ENCODE results near the gene MED13L.
A peak's percentile ranks its signal among the peaks of the same experiment; 100 is the strongest.

MED13L gene

GRCh38 chr12:116317986-116318575 lies 40.6 kb upstream of the MED13L start:
- Histone ChIP-seq H3K9me3 (ENCODE audit: control insufficient read depth in 1 of 2, low read length in 2 of 2) (no peaks in the 10 kb centered on the region), H3K4me3 (ENCODE audit: low read depth in 1 of 2, low read length in 2 of 2) (no peak overlapping the region), H3K4me1 (ENCODE audit: control insufficient read depth in 1 of 2, insufficient read depth in 2 of 2, low read length in 2 of 2) (peaks cover 10 to 19% of the 10 kb centered on the region in 2 donors), H3K27me3 (ENCODE audit: low read depth, low read length) (no peaks in the 10 kb centered on the region), H3K27ac (ENCODE audit: low read length) (no peak overlapping the region), H3K36me3 (ENCODE audit: control insufficient read depth in 1 of 2, insufficient read depth in 2 of 2, low read length in 2 of 2) (no peaks in the 10 kb centered on the region)

DNA sequence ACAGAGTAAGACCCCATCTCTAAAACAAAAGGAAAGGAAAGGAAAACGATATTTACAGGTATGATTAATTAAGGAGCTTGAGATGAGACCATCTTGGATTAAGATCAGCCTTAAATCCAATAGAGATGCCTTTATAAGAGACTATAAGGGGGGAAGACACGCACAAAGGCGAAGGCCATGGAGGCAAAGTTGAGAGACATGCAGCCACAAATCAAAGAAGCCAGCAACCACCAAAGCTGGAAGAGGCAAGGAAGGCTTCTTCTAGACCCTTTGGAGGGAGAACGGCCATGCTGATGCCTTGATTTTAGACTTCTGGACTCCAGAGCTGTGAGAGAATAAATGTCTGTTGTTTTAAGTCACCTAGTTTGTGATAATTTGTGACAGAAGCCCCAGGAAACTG lies 39.6 kb upstream of the MED13L start:
- Histone ChIP-seq H3K27ac (ENCODE audit: low read length) (no peak overlapping the region), H3K4me1 (ENCODE audit: control insufficient read depth in 1 of 2, insufficient read depth in 2 of 2, low read length in 2 of 2) (peaks cover 10 to 19% of the 10 kb centered on the region in 2 donors)

DNA sequence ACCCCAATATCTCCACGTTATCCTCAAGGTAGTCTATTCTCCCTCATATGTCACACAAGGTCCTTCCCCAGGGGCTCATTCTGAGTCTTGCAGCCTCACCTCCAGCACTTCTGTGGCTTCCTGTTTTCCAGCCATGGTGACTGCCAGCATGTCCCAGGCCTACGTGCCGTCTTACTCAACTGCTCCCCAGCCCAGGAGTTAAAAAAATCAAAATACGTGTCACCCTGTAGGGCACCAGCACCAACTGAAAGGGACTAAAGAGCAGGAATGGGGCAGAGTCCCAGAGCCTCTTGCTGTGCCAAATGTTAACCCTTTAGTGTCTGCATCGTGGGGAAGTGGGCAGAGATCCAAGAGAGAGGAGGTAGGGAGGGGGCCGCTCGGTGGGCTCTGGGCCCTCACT lies 37.0 kb upstream of the MED13L start:
- Histone ChIP-seq H3K36me3 (ENCODE audit: control insufficient read depth in 1 of 2, insufficient read depth in 2 of 2, low read length in 2 of 2) (no peaks in the 10 kb centered on the region), H3K4me3 (ENCODE audit: low read depth in 1 of 2, low read length in 2 of 2) (no peak overlapping the region), H3K4me1 (ENCODE audit: control insufficient read depth in 1 of 2, insufficient read depth in 2 of 2, low read length in 2 of 2) (peaks cover 6 to 16% of the 10 kb centered on the region in 2 donors), H3K27ac (ENCODE audit: low read length) (no peak overlapping the region), H3K27me3 (ENCODE audit: low read depth, low read length) (no peaks in the 10 kb centered on the region), H3K9me3 (ENCODE audit: control insufficient read depth in 1 of 2, low read length in 2 of 2) (peaks cover 0 to 1% of the 10 kb centered on the region in 2 donors)

More for the DNA sequence above, 39.6 kb upstream of the MED13L start:
- Histone ChIP-seq H3K4me3 (ENCODE audit: low read depth in 1 of 2, low read length in 2 of 2) (no peak overlapping the region), H3K27me3 (ENCODE audit: low read depth, low read length) (no peaks in the 10 kb centered on the region), H3K36me3 (ENCODE audit: control insufficient read depth in 1 of 2, insufficient read depth in 2 of 2, low read length in 2 of 2) (no peaks in the 10 kb centered on the region), H3K9me3 (ENCODE audit: control insufficient read depth in 1 of 2, low read length in 2 of 2) (no peaks in the 10 kb centered on the region)

GRCh38 chr12:116313194-116313927 lies 35.9 kb upstream of the MED13L start:
- H3K4me1 ChIP-seq (ENCODE audit: control insufficient read depth in 1 of 2, insufficient read depth in 2 of 2, low read length in 2 of 2), result peaks cover 0 to 5% of the 10 kb centered on the region in 2 donors
- H3K36me3 ChIP-seq (ENCODE audit: control insufficient read depth in 1 of 2, insufficient read depth in 2 of 2, low read length in 2 of 2), result no peaks in the 10 kb centered on the region
- no peak overlapping the region for H3K27ac ChIP-seq (ENCODE audit: low read length)

GRCh38 chr12:116310082-116310481 lies 32.6 kb upstream of the MED13L start:
- no peaks in the 10 kb centered on the region for H3K27me3 ChIP-seq (ENCODE audit: low read depth, low read length)
- H3K27ac ChIP-seq (ENCODE audit: low read length), result no peak overlapping the region
- H3K4me3 ChIP-seq (ENCODE audit: low read depth in 1 of 2, low read length in 2 of 2), result no peak overlapping the region
- no peaks in the 10 kb centered on the region for H3K36me3 ChIP-seq (ENCODE audit: control insufficient read depth in 1 of 2, insufficient read depth in 2 of 2, low read length in 2 of 2)
- no peaks in the 10 kb centered on the region for H3K4me1 ChIP-seq (ENCODE audit: control insufficient read depth in 1 of 2, insufficient read depth in 2 of 2, low read length in 2 of 2)
- H3K9me3 ChIP-seq (ENCODE audit: control insufficient read depth in 1 of 2, low read length in 2 of 2), result peaks cover 0 to 3% of the 10 kb centered on the region in 2 donors

More at GRCh38 chr12:116313194-116313927, 35.9 kb upstream of the MED13L start:
- H3K9me3 ChIP-seq (ENCODE audit: control insufficient read depth in 1 of 2, low read length in 2 of 2), result peaks cover 0 to 3% of the 10 kb centered on the region in 2 donors
- H3K27me3 ChIP-seq (ENCODE audit: low read depth, low read length), result no peaks in the 10 kb centered on the region
- H3K4me3 ChIP-seq (ENCODE audit: low read depth in 1 of 2, low read length in 2 of 2), result peak overlapping the region; percentile 20 to 22

GRCh38 chr12:116309343-116309742 lies 31.9 kb upstream of the MED13L start:
- Histone ChIP-seq H3K27me3 (ENCODE audit: low read depth, low read length) (no peaks in the 10 kb centered on the region), H3K9me3 (ENCODE audit: control insufficient read depth in 1 of 2, low read length in 2 of 2) (peaks cover 0 to 3% of the 10 kb centered on the region in 2 donors), H3K36me3 (ENCODE audit: control insufficient read depth in 1 of 2, insufficient read depth in 2 of 2, low read length in 2 of 2) (no peaks in the 10 kb centered on the region), H3K4me3 (ENCODE audit: low read depth in 1 of 2, low read length in 2 of 2) (no peak overlapping the region), H3K27ac (ENCODE audit: low read length) (no peak overlapping the region), H3K4me1 (ENCODE audit: control insufficient read depth in 1 of 2, insufficient read depth in 2 of 2, low read length in 2 of 2) (no peaks in the 10 kb centered on the region)

- H3K9me3 ChIP-seq (ENCODE audit: control insufficient read depth in 1 of 2, low read length in 2 of 2), result peaks cover 0 to 3% of the 10 kb centered on the region in 2 donors
- no peaks in the 10 kb centered on the region for H3K27me3 ChIP-seq (ENCODE audit: low read depth, low read length)
- no peaks in the 10 kb centered on the region for H3K4me1 ChIP-seq (ENCODE audit: control insufficient read depth in 1 of 2, insufficient read depth in 2 of 2, low read length in 2 of 2)
- no peaks in the 10 kb centered on the region for H3K36me3 ChIP-seq (ENCODE audit: control insufficient read depth in 1 of 2, insufficient read depth in 2 of 2, low read length in 2 of 2)
- no peak overlapping the region for H3K27ac ChIP-seq (ENCODE audit: low read length)
- H3K4me3 ChIP-seq (ENCODE audit: low read depth in 1 of 2, low read length in 2 of 2), result no peak overlapping the region
These were observed 31.2 kb upstream of the MED13L start for GRCh38 chr12:116308647-116309046.

DNA sequence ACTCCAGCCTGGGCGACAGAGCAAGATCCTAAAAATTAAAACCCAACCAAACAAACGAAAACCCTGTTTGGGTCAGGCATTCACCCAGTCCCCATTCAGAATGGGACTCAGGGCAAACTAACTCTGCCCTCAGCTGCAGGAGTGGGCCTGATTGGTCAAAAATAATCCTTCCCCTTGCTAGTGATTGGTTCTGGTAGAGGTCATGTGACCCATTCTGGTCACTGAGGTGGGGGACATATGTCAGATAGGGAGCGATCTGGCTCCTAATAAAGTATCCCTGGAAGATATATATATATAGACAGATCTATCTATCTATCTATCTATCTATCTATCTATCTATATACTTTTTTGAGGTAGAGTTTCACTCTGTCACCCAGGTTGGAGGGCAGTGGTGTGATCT lies 29.5 kb upstream of the MED13L start:
- Histone ChIP-seq H3K9me3 (ENCODE audit: control insufficient read depth in 1 of 2, low read length in 2 of 2) (peaks cover 0 to 3% of the 10 kb centered on the region in 2 donors), H3K27me3 (ENCODE audit: low read depth, low read length) (no peaks in the 10 kb centered on the region), H3K27ac (ENCODE audit: low read length) (no peak overlapping the region), H3K36me3 (ENCODE audit: control insufficient read depth in 1 of 2, insufficient read depth in 2 of 2, low read length in 2 of 2) (no peaks in the 10 kb centered on the region), H3K4me1 (ENCODE audit: control insufficient read depth in 1 of 2, insufficient read depth in 2 of 2, low read length in 2 of 2) (peaks cover 0 to 5% of the 10 kb centered on the region in 2 donors), H3K4me3 (ENCODE audit: low read depth in 1 of 2, low read length in 2 of 2) (no peak overlapping the region)

DNA sequence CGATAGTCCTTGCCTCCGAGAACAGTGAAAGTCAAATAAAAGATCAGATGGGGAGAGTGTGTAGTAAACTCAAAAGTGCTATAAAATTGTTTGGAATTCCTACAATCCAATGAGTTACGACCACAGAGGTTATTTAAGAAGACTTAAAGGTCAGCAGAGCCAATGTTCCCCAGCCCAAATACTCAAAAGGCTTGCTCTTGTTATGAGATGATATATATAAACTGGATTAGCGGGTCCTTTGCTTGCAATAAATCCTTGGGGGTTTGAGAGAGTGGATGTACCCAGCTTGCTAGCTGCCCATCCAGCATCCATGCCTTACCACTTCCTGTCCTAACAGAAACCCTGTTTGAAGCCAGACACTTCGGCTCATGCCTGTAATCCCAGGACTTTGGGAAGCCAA lies 29.0 kb upstream of the MED13L start:
- no peaks in the 10 kb centered on the region for H3K27me3 ChIP-seq (ENCODE audit: low read depth, low read length)
- no peak overlapping the region for H3K27ac ChIP-seq (ENCODE audit: low read length)
- H3K36me3 ChIP-seq (ENCODE audit: control insufficient read depth in 1 of 2, insufficient read depth in 2 of 2, low read length in 2 of 2), result no peaks in the 10 kb centered on the region
- no peak overlapping the region for H3K4me3 ChIP-seq (ENCODE audit: low read depth in 1 of 2, low read length in 2 of 2)
- H3K9me3 ChIP-seq (ENCODE audit: control insufficient read depth in 1 of 2, low read length in 2 of 2), result peaks cover 0 to 3% of the 10 kb centered on the region in 2 donors
- H3K4me1 ChIP-seq (ENCODE audit: control insufficient read depth in 1 of 2, insufficient read depth in 2 of 2, low read length in 2 of 2), result peaks cover 0 to 5% of the 10 kb centered on the region in 2 donors

DNA sequence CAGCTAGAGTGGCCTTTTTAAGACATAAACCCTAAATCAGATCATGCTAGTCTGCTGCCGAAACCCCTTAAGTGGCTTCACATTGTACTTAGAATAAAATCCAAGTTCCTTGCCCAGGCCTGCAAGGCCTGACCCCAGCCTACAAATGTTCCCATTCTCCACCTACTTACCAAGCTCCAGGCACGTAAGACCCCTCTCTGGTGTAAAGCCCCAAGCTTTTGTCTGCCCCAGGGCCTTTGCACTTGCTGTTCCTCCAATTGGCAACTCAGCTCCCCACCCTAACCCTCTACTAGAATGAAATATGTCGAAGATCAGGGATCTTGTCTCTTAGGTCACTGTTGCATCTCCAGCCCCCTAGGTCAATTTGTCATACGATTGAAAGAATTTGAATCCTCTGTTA lies 27.1 kb upstream of the MED13L start:
- Histone ChIP-seq H3K36me3 (ENCODE audit: control insufficient read depth in 1 of 2, insufficient read depth in 2 of 2, low read length in 2 of 2) (no peaks in the 10 kb centered on the region), H3K27me3 (ENCODE audit: low read depth, low read length) (no peaks in the 10 kb centered on the region), H3K27ac (ENCODE audit: low read length) (no peak overlapping the region)

DNA sequence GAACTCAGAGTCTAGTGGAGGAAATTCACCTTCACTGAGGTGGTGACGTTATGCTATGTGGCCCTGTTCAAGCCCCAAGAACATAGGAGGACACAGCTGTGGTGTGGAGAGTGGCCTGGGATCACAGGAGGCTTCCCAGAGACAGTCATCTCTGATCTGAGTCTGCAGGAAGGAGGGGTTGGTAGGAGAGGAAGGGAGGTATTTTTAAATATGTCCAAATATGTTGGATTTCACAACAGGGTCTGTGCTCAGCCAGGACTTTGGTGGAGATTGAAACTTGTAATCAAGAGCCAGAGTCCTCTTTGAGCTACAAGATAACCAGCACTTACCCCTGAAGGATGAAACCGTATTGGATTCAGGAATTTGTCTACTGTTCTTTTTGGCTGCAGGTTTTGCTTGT lies 26.4 kb upstream of the MED13L start:
- Histone ChIP-seq H3K27me3 (ENCODE audit: low read depth, low read length) (no peaks in the 10 kb centered on the region), H3K4me3 (ENCODE audit: low read depth in 1 of 2, low read length in 2 of 2) (no peak overlapping the region), H3K9me3 (ENCODE audit: control insufficient read depth in 1 of 2, low read length in 2 of 2) (no peaks in the 10 kb centered on the region), H3K27ac (ENCODE audit: low read length) (no peak overlapping the region), H3K4me1 (ENCODE audit: control insufficient read depth in 1 of 2, insufficient read depth in 2 of 2, low read length in 2 of 2) (peaks cover 4 to 21% of the 10 kb centered on the region in 2 donors), H3K36me3 (ENCODE audit: control insufficient read depth in 1 of 2, insufficient read depth in 2 of 2, low read length in 2 of 2) (no peaks in the 10 kb centered on the region)

More for the DNA sequence above, 27.1 kb upstream of the MED13L start:
- H3K4me3 ChIP-seq (ENCODE audit: low read depth in 1 of 2, low read length in 2 of 2), result no peak overlapping the region
- peaks cover 0 to 3% of the 10 kb centered on the region in 2 donors for H3K9me3 ChIP-seq (ENCODE audit: control insufficient read depth in 1 of 2, low read length in 2 of 2)
- H3K4me1 ChIP-seq (ENCODE audit: control insufficient read depth in 1 of 2, insufficient read depth in 2 of 2, low read length in 2 of 2), result peaks cover 3 to 14% of the 10 kb centered on the region in 2 donors

Data from muscle layer of duodenum (tissue), 2 donors.